BE2C (cell line): ENCODE data around the gene EPN3.

Experiments used
- DNase-seq: peaks from one replicate; pipeline ENCODE4 v3.0.0-alpha.2; 2020
- H3K27me3 ChIP-seq: fragments of 250-450 bp; sonication (Bioruptor Pico); 2 replicates; pipeline ENCODE4 v1.5.1; 2020; ENCODE audit warnings: mild to moderate bottlenecking
- H3K36me3 ChIP-seq: fragments of 250-450 bp; sonication (Bioruptor Pico); 2 replicates; pipeline ENCODE4 v1.5.1; 2020; ENCODE audit warnings: mild to moderate bottlenecking
- H3K4me1 ChIP-seq: fragments of 250-450 bp; sonication (Bioruptor Pico); 2 replicates; pipeline ENCODE4 v1.5.1; 2020
- H3K4me3 ChIP-seq: 2 replicates; pipeline ENCODE4 v1.5.1; 2011; ENCODE audit warnings: low read depth, low read length
- H3K9me3 ChIP-seq: fragments of 250-450 bp; sonication (Bioruptor Pico); 2 replicates; pipeline ENCODE4 v1.5.1; 2020
- CTCF ChIP-seq: IDR thresholded peaks from 2 replicates; pipeline ENCODE4 v1.5.1; 2012; ENCODE audit warnings: mild to moderate bottlenecking, low read depth, low read length

The EPN3 gene

GRCh38 chr17:50491505-50491904 is 41.0 kb upstream of the EPN3 start:
- Histone ChIP-seq H3K36me3 (no peaks in the 10 kb centered on the region), H3K9me3 (no peaks in the 10 kb centered on the region), H3K4me3 (no peak overlapping the region), H3K4me1 (no peaks in the 10 kb centered on the region), H3K27me3 (no peaks in the 10 kb centered on the region)
- DNase-seq: no peak
- TF ChIP-seq CTCF: no peak

- Histone ChIP-seq H3K27me3 (no peaks in the 10 kb centered on the region), H3K36me3 (no peaks in the 10 kb centered on the region), H3K4me1 (no peaks in the 10 kb centered on the region), H3K4me3 (no peak overlapping the region), H3K9me3 (no peaks in the 10 kb centered on the region)
- no peak for TF ChIP-seq CTCF
- DNase-seq: no peak
Observed at GRCh38 chr17:50492214-50492613, 40.3 kb upstream of the EPN3 start.

GRCh38 chr17:50493744-50494143 is 38.8 kb upstream of the EPN3 start:
- no peak for TF ChIP-seq CTCF
- H3K27me3 ChIP-seq: no peaks in the 10 kb centered on the region
- no peaks in the 10 kb centered on the region for H3K9me3 ChIP-seq
- no peak overlapping the region for H3K4me3 ChIP-seq
- H3K4me1 ChIP-seq: no peaks in the 10 kb centered on the region
- H3K36me3 ChIP-seq: no peaks in the 10 kb centered on the region
- DNase-seq: no peak

- Histone ChIP-seq H3K4me1 (no peaks in the 10 kb centered on the region), H3K36me3 (no peaks in the 10 kb centered on the region), H3K9me3 (no peaks in the 10 kb centered on the region), H3K27me3 (no peaks in the 10 kb centered on the region), H3K4me3 (no peak overlapping the region)
- no peak for TF ChIP-seq CTCF
- DNase-seq: no peak
Observed at GRCh38 chr17:50495217-50495823, 37.2 kb upstream of the EPN3 start.

GRCh38 chr17:50495918-50496317 is 36.6 kb upstream of the EPN3 start:
- TF ChIP-seq CTCF: no peak
- Histone ChIP-seq H3K4me1 (no peaks in the 10 kb centered on the region), H3K36me3 (no peaks in the 10 kb centered on the region), H3K4me3 (no peak overlapping the region), H3K9me3 (no peaks in the 10 kb centered on the region), H3K27me3 (no peaks in the 10 kb centered on the region)
- DNase-seq: no peak

- Histone ChIP-seq H3K4me1 (no peaks in the 10 kb centered on the region), H3K4me3 (no peak overlapping the region), H3K9me3 (no peaks in the 10 kb centered on the region), H3K27me3 (no peaks in the 10 kb centered on the region), H3K36me3 (no peaks in the 10 kb centered on the region)
- TF ChIP-seq CTCF: no peak
- DNase-seq: no peak
Observed at GRCh38 chr17:50498021-50498874, 34.3 kb upstream of the EPN3 start.
